Thyroid gland (tissue), 4 donors: ENCODE measurements around the gene SLC35F3. TPM values are rescaled to one million over a fixed set of nuclear protein-coding genes. Genes with fewer than 3 reads are reported as not detected.
"Not testable (repeated sequence)": the region's sequence is repeated elsewhere in the genome, so short reads cannot be mapped to it uniquely, and the experiment has no call there.

Source experiments
- DNase-seq, 2 donors: peaks; one replicate each; pipeline ENCODE4 v3.0.0-alpha.2; 2019
- H3K27ac ChIP-seq, 3 donors: fragments of 200-600 bp; sonication (generic); 1 replicate in 2 of 3; 2 replicates in 1 of 3; pipeline ENCODE4 v1.5.1; 2016 to 2019; ENCODE audit warnings: mild to moderate bottlenecking in 1 of 3, moderate library complexity in 1 of 3
- H3K27me3 ChIP-seq: fragments of 200-600 bp; sonication (generic); one replicate; pipeline ENCODE4 v1.5.1; 2019
- H3K36me3 ChIP-seq, 2 donors: fragments of 200-600 bp; sonication (generic); one replicate each; pipeline ENCODE4 v1.5.1; 2016 to 2019
- H3K4me1 ChIP-seq, 2 donors: fragments of 200-600 bp; sonication (generic); one replicate each; pipeline ENCODE4 v1.5.1; 2017 to 2019
- H3K4me3 ChIP-seq, 3 donors: fragments of 200-600 bp; sonication (generic); replicated peaks in 1 of 3; 1 replicate in 2 of 3; 2 replicates in 1 of 3; pipeline ENCODE4 v1.5.1; 2016; ENCODE audit warnings: mild to moderate bottlenecking in 1 of 3
- H3K9me3 ChIP-seq: fragments of 200-600 bp; sonication (generic); one replicate; pipeline ENCODE4 v1.5.1; 2017
- CTCF ChIP-seq, 6 experiments: fragments of 200-600 bp in 3 of 6; fragments of 450-650 bp in 3 of 6; sonication (generic) in 3 of 6; IDR thresholded peaks; one replicate each; pipeline ENCODE4 v1.5.1; 2016 to 2019; ENCODE audit warnings: antibody characterized with exemption in 6 of 6, mild to moderate bottlenecking in 2 of 6, inconsistent platforms in 1 of 6, moderate library complexity in 1 of 6
- POLR2A ChIP-seq, 2 donors: fragments of 450-650 bp; IDR thresholded peaks; one replicate each; pipeline ENCODE4 v1.6.1; 2017; ENCODE audit warnings: antibody characterized with exemption in 2 of 2, mild to moderate bottlenecking in 2 of 2, moderate library complexity in 1 of 2
- WGBS, 2 donors: methylation state at CpG; one replicate each; pipeline ENCODE4 v1.1.5; 2017; 5-methylcytosine and 5-hydroxymethylcytosine counted together
- intact Hi-C: fragments of 100-400 bp; cut with DNase I; formaldehyde crosslinking; loops from one replicate; pipeline ENCODE4 v1.15.1; 2023
- total RNA-seq, 4 donors: library from RNA; depleted of rRNA; stranded (reverse); fragments of >200 nt; gene quantifications; one replicate each; pipeline ENCODE4 v1.2.3, GENCODE V29; 2016

Gene SLC35F3
- total RNA-seq, 4 donors from 2014 or later: 0.89 to 1.9 (median 1.5) TPM; not detected in 1

GRCh38 chr1:234243521-234244260 is 339.2 kb downstream of the SLC35F3 start:
- intact Hi-C loops: no loop called here
- TF ChIP-seq POLR2A (IDR thresholded peaks at IDR 0.05): no peak
- TF ChIP-seq CTCF (IDR thresholded peaks at IDR 0.05): no peak
- no peaks in the 10 kb centered on the region for H3K27me3 ChIP-seq
- no peak overlapping the region for H3K27ac ChIP-seq
- DNase-seq: no peak
- no peak overlapping the region for H3K4me3 ChIP-seq
- 57 to 66% methylated on average over 2 to 3 of the region's 3 CpGs for WGBS, 2 donors
- H3K36me3 ChIP-seq: no peaks in the 10 kb centered on the region
- H3K4me1 ChIP-seq: no peaks in the 10 kb centered on the region
- no peaks in the 10 kb centered on the region for H3K9me3 ChIP-seq

- no peak for DNase-seq
- H3K4me1 ChIP-seq: no peaks in the 10 kb centered on the region
- H3K27ac ChIP-seq: no peak overlapping the region
- H3K36me3 ChIP-seq: no peaks in the 10 kb centered on the region
- no peaks in the 10 kb centered on the region for H3K27me3 ChIP-seq
- no peaks in the 10 kb centered on the region for H3K9me3 ChIP-seq
- no peak overlapping the region for H3K4me3 ChIP-seq
- TF ChIP-seq POLR2A (IDR thresholded peaks at IDR 0.05): no peak
- TF ChIP-seq CTCF (IDR thresholded peaks at IDR 0.05): no peak
- intact Hi-C loops: no loop called here
Observed at GRCh38 chr1:234244482-234244881, 340.0 kb downstream of the SLC35F3 start.

- Histone ChIP-seq H3K4me3 (no peak overlapping the region), H3K27me3 (no peaks in the 10 kb centered on the region), H3K27ac (no peak overlapping the region), H3K36me3 (no peaks in the 10 kb centered on the region), H3K9me3 (no peaks in the 10 kb centered on the region), H3K4me1 (no peaks in the 10 kb centered on the region)
- DNase-seq: no peak
- intact Hi-C loops: no loop called here
- TF ChIP-seq CTCF (IDR thresholded peaks at IDR 0.05): no peak
- no peak for TF ChIP-seq POLR2A (IDR thresholded peaks at IDR 0.05)
- 80 to 82% methylated on average over 5 of the region's 5 CpGs for WGBS, 2 donors
Observed at GRCh38 chr1:234246638-234247116, 342.2 kb downstream of the SLC35F3 start.

- H3K27me3 ChIP-seq, H3K9me3 ChIP-seq, H3K36me3 ChIP-seq, H3K4me1 ChIP-seq, DNase-seq, H3K27ac ChIP-seq, H3K4me3 ChIP-seq, intact Hi-C loops: not testable (repeated sequence)
- WGBS, 2 donors: 74 to 75% methylated on average over 4 of the region's 4 CpGs
Observed at GRCh38 chr1:234247746-234248145, 343.3 kb downstream of the SLC35F3 start.

GRCh38 chr1:234250747-234251146 is 346.3 kb downstream of the SLC35F3 start:
- no peak for DNase-seq
- H3K9me3 ChIP-seq: no peaks in the 10 kb centered on the region
- TF ChIP-seq CTCF (IDR thresholded peaks at IDR 0.05): no peak
- TF ChIP-seq POLR2A (IDR thresholded peaks at IDR 0.05): no peak
- no peak overlapping the region for H3K4me3 ChIP-seq
- WGBS, 2 donors: 70 to 92% methylated on average over 1 of the region's 1 CpG
- H3K4me1 ChIP-seq: no peaks in the 10 kb centered on the region
- no peaks in the 10 kb centered on the region for H3K27me3 ChIP-seq
- no peaks in the 10 kb centered on the region for H3K36me3 ChIP-seq
- no peak overlapping the region for H3K27ac ChIP-seq
- intact Hi-C loops: no loop called here
